ENCODE measurements around the gene WDR64. TPM values are rescaled to one million over a fixed set of nuclear protein-coding genes. Genes with fewer than 3 reads are reported as not detected.

The WDR64 gene
- total RNA-seq, 1 experiment from 2014 or later: not detected

DNA sequence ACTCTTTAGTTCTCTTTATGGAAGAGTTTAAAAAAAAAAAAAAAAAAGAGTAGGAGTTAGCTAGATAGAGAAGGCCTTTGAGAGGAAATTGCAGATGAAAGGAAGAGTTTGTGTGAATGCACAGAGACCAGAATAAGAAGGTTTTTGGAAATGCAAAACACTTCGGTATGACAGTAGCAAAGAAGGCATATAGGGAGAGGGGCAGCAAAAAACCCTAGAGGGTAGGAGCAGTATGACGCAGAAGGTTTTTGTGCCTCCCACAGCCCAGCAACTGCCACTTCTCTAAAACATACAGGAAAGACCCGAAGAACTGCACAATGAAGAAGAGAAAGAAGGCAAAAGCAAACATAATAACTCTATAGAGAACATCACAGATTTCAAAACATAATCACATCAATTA, 84.3 kb downstream of the WDR64 start:
- Histone ChIP-seq H4K20me1 (ENCODE audit: insufficient read depth) (no peaks in the 10 kb centered on the region), H3K79me2 (ENCODE audit: low read depth) (no peaks in the 10 kb centered on the region), H3K27ac (no peak overlapping the region), H3F3A (ENCODE audit: insufficient read depth, low read depth) (no peaks in the 10 kb centered on the region), H3K4me3 (no peak overlapping the region), H3K9me3 (ENCODE audit: insufficient read depth, low read depth) (no peaks in the 10 kb centered on the region), H2AFZ (no peak overlapping the region), H3K27me3 (ENCODE audit: insufficient read depth, low read depth) (no peaks in the 10 kb centered on the region), H3K4me2 (no peak overlapping the region), H3K9me2 (ENCODE audit: insufficient read depth) (no peaks in the 10 kb centered on the region; the same call in 1 of the 2 replicates), H3K36me3 (ENCODE audit: low read depth) (no peaks in the 10 kb centered on the region), H3K4me1 (replicated peaks; ENCODE audit: insufficient read depth) (no peaks in the 10 kb centered on the region)
- ChIA-PET POLR2A (ENCODE audit: unreplicated experiment) (no interaction called here), CTCF (no interaction called here)
- BruUV-seq (replicated peaks): no TSS peak
- TF ChIP-seq, protein P1, sequence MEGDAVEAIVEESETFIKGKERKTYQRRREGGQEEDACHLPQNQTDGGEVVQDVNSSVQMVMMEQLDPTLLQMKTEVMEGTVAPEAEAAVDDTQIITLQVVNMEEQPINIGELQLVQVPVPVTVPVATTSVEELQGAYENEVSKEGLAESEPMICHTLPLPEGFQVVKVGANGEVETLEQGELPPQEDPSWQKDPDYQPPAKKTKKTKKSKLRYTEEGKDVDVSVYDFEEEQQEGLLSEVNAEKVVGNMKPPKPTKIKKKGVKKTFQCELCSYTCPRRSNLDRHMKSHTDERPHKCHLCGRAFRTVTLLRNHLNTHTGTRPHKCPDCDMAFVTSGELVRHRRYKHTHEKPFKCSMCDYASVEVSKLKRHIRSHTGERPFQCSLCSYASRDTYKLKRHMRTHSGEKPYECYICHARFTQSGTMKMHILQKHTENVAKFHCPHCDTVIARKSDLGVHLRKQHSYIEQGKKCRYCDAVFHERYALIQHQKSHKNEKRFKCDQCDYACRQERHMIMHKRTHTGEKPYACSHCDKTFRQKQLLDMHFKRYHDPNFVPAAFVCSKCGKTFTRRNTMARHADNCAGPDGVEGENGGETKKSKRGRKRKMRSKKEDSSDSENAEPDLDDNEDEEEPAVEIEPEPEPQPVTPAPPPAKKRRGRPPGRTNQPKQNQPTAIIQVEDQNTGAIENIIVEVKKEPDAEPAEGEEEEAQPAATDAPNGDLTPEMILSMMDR (conservative IDR thresholded peaks at IDR 0.05): no peak
- no peak for TF ChIP-seq EZH2 (IDR thresholded peaks at IDR 0.05; ENCODE audit: low read depth)
- intact Hi-C loops (cut with micrococcal nuclease; ENCODE audit: unreplicated experiment): no loop called here
- DNase-seq: no peak

DNA sequence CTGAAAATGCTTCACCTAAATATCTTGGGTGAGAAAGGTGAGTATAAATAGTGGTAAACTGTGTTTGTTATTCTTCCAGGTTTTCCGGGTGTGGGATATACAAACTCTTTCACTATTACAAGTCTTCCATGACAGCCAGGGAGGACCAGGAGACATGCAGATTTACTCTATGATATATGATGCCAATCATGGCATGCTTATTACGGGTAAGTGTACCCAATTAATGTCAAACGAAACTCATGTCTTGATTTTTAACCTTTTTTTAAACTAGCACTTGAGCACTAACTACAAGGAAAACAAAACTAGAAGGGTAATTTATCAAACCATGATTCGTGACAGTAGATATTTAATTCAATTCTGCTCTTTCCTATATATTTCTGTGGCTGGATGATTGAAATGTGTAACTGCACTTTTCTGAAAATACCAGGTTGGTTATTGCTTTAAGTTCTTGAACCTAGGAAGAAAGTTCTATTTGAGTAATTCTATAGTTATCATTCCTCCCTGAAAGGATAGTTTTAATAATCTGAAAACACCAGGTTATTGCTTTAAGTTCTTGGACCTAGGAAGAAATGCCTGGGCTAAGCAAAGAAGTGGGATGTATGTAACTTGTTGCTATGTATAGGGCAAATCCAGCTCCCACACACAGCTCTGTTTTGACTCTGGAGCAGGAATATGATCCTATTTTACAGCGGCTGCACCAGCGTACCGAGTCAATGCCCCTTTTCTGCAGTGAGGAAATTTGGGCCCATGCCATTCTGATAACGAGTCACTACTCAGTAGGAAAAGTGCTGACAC, 86.4 kb downstream of the WDR64 start:
- Histone ChIP-seq H3F3A (ENCODE audit: insufficient read depth, low read depth) (no peaks in the 10 kb centered on the region), H3K4me2 (no peak overlapping the region), H4K20me1 (ENCODE audit: insufficient read depth) (no peaks in the 10 kb centered on the region), H3K36me3 (ENCODE audit: low read depth) (no peaks in the 10 kb centered on the region), H3K4me3 (no peak overlapping the region), H3K4me1 (replicated peaks; ENCODE audit: insufficient read depth) (no peaks in the 10 kb centered on the region), H3K27me3 (ENCODE audit: insufficient read depth, low read depth) (no peaks in the 10 kb centered on the region), H3K79me2 (ENCODE audit: low read depth) (no peaks in the 10 kb centered on the region), H3K9me2 (ENCODE audit: insufficient read depth) (no peaks in the 10 kb centered on the region; the same call in 1 of the 2 replicates), H2AFZ (no peak overlapping the region), H3K9me3 (ENCODE audit: insufficient read depth, low read depth) (no peaks in the 10 kb centered on the region), H3K27ac (no peak overlapping the region)
- no TSS peak for BruUV-seq (replicated peaks)
- POLR2A ChIA-PET (ENCODE audit: unreplicated experiment): interaction anchor here (0.5 kb wide), 1 partner anchor 147 kb away, joined by 3 read pairs; no protein-coding TSS in a partner anchor
- intact Hi-C loops (cut with micrococcal nuclease; ENCODE audit: unreplicated experiment): no loop called here
- TF ChIP-seq EZH2 (IDR thresholded peaks at IDR 0.05; ENCODE audit: low read depth): no peak
- TF ChIP-seq, protein P1 (conservative IDR thresholded peaks at IDR 0.05): no peak
- DNase-seq: no peak
- CTCF ChIA-PET: no interaction called here

DNA sequence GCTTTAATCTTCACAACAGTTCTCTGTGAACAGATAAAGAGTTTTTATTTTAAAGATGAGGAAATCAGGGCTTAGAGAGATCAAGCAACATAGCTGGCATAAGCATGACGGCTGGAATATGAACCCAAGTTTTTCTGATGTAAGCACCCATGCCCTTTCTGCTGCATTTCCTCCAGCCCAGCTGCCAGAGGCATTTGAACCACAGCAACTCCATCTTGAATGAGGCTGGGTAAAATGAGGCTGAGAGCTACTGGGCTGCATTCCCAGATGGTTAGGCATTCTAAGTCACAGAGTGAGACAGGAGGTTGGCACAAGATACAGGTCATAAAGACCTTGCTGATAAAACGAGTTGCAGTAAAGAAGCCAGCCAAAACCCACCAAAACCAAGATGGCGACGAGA, 90.0 kb downstream of the WDR64 start:
- H3K36me3 ChIP-seq (ENCODE audit: low read depth): no peaks in the 10 kb centered on the region
- no peaks in the 10 kb centered on the region for H3K79me2 ChIP-seq (ENCODE audit: low read depth)
- H2AFZ ChIP-seq: no peak overlapping the region
- no peaks in the 10 kb centered on the region for H3K4me1 ChIP-seq (replicated peaks; ENCODE audit: insufficient read depth)
- H3K9me2 ChIP-seq (ENCODE audit: insufficient read depth): no peaks in the 10 kb centered on the region; the same call in 1 of the 2 replicates
- no peak overlapping the region for H3K4me2 ChIP-seq
- no peaks in the 10 kb centered on the region for H4K20me1 ChIP-seq (ENCODE audit: insufficient read depth)
- BruUV-seq (replicated peaks): no TSS peak
- DNase-seq: no peak
- no peak overlapping the region for H3K27ac ChIP-seq
- intact Hi-C loops (cut with micrococcal nuclease; ENCODE audit: unreplicated experiment): no loop called here
- no peaks in the 10 kb centered on the region for H3K9me3 ChIP-seq (ENCODE audit: insufficient read depth, low read depth)
- no peaks in the 10 kb centered on the region for H3K27me3 ChIP-seq (ENCODE audit: insufficient read depth, low read depth)
- no peaks in the 10 kb centered on the region for H3F3A ChIP-seq (ENCODE audit: insufficient read depth, low read depth)
- H3K4me3 ChIP-seq: no peak overlapping the region
- ChIA-PET POLR2A (ENCODE audit: unreplicated experiment) (no interaction called here), CTCF (no interaction called here)
- TF ChIP-seq, protein P1 (conservative IDR thresholded peaks at IDR 0.05): no peak
- no peak for TF ChIP-seq EZH2 (IDR thresholded peaks at IDR 0.05; ENCODE audit: low read depth)
